SK-N-SH treated with all-trans-retinoic acid at 6 μM for 48 hours (cell line): Measurements from ENCODE around the gene TRPV3.

Experiments used
- ATAC-seq: fragments of 200-7000 bp; cut with Tn5 transposase; 3 replicates; pipeline ENCODE4 v1.9.1; 2020; ENCODE audit warnings: mild to moderate bottlenecking, moderate library complexity
- ARNTL ChIP-seq: fragments of 450-650 bp; formaldehyde crosslinking; IDR thresholded peaks from 2 replicates; pipeline ENCODE4 v1.5.0; 2020; ENCODE audit warnings: low read depth, mild to moderate bottlenecking, moderate library complexity, borderline replicate concordance
- BACH2 ChIP-seq: fragments of 250-450 bp; sonication (Bioruptor Pico); IDR thresholded peaks from 2 replicates; pipeline ENCODE4 v1.9.0; 2021; ENCODE audit warnings: mild to moderate bottlenecking, borderline replicate concordance
- CREB5 ChIP-seq: fragments of 250-450 bp; sonication (Bioruptor Pico); IDR thresholded peaks from 2 replicates; pipeline ENCODE4 v1.5.1; 2020; ENCODE audit warnings: low read depth, mild to moderate bottlenecking, moderate library complexity
- CSDC2 ChIP-seq: fragments of 250-450 bp; sonication (Bioruptor Pico); IDR thresholded peaks from 2 replicates; pipeline ENCODE4 v1.5.0; 2020; ENCODE audit warnings: mild to moderate bottlenecking, moderate library complexity
- CSRNP3 ChIP-seq: fragments of 250-450 bp; sonication (Bioruptor Pico); IDR thresholded peaks from 2 replicates; pipeline ENCODE4 v1.5.1; 2021; ENCODE audit warnings: mild to moderate bottlenecking, moderate library complexity
- ESRRG ChIP-seq: fragments of 250-450 bp; sonication (Bioruptor Pico); IDR thresholded peaks from 2 replicates; pipeline ENCODE4 v1.6.1; 2021; ENCODE audit warnings: mild to moderate bottlenecking
- GLIS3 ChIP-seq: fragments of 250-450 bp; sonication (Bioruptor Pico); IDR thresholded peaks from 2 replicates; pipeline ENCODE4 v1.5.0; 2020; ENCODE audit warnings: mild to moderate bottlenecking, moderate library complexity
- ISL1 ChIP-seq: fragments of 250-450 bp; sonication (Bioruptor Pico); IDR thresholded peaks from 2 replicates; pipeline ENCODE4 v2.1.2; 2022; ENCODE audit warnings: mild to moderate bottlenecking, moderate library complexity
- PATZ1 ChIP-seq: fragments of 250-450 bp; sonication (Bioruptor Pico); IDR thresholded peaks from 2 replicates; pipeline ENCODE4 v1.8.0; 2020; ENCODE audit warnings: mild to moderate bottlenecking, moderate library complexity, borderline replicate concordance
- POU6F1 ChIP-seq: fragments of 250-450 bp; sonication (Bioruptor Pico); IDR thresholded peaks from 2 replicates; pipeline ENCODE4 v1.8.0; 2021; ENCODE audit warnings: low read depth, mild to moderate bottlenecking, moderate library complexity, borderline replicate concordance
- PPARA ChIP-seq: fragments of 250-450 bp; sonication (Bioruptor Pico); IDR thresholded peaks from 2 replicates; pipeline ENCODE4 v1.5.0; 2020; ENCODE audit warnings: mild to moderate bottlenecking, borderline replicate concordance
- RARB ChIP-seq: fragments of 250-450 bp; sonication (Bioruptor Pico); IDR thresholded peaks from 2 replicates; pipeline ENCODE4 v1.8.0; 2021; ENCODE audit warnings: mild to moderate bottlenecking, moderate library complexity
- TCF4 ChIP-seq: fragments of 250-450 bp; sonication (Bioruptor Pico); IDR thresholded peaks from 2 replicates; pipeline ENCODE4 v1.8.0; 2021; ENCODE audit warnings: mild to moderate bottlenecking, moderate library complexity, borderline replicate concordance
- TOX ChIP-seq: fragments of 250-450 bp; sonication (Bioruptor Pico); IDR thresholded peaks from 2 replicates; pipeline ENCODE4 v1.8.0; 2021; ENCODE audit warnings: mild to moderate bottlenecking, moderate library complexity, borderline replicate concordance
- TSHZ2 ChIP-seq: fragments of 250-450 bp; sonication (Bioruptor Pico); IDR thresholded peaks from 2 replicates; pipeline ENCODE4 v1.5.0; 2020; ENCODE audit warnings: mild to moderate bottlenecking, moderate library complexity
- ZC3H10 ChIP-seq: fragments of 250-450 bp; sonication (Bioruptor Pico); IDR thresholded peaks from 2 replicates; pipeline ENCODE4 v1.5.1; 2021; ENCODE audit warnings: mild to moderate bottlenecking, moderate library complexity
- ZFP3 ChIP-seq: fragments of 250-450 bp; sonication (Bioruptor Pico); IDR thresholded peaks from 2 replicates; pipeline ENCODE4 v1.5.0; 2020; ENCODE audit warnings: mild to moderate bottlenecking, moderate library complexity
- ZFP30 ChIP-seq: fragments of 450-650 bp; formaldehyde crosslinking; IDR thresholded peaks from 2 replicates; pipeline ENCODE4 v1.5.0; 2022; ENCODE audit warnings: mild to moderate bottlenecking, moderate library complexity
- ZNF565 ChIP-seq: fragments of 450-650 bp; formaldehyde crosslinking; conservative IDR thresholded peaks from 2 replicates; pipeline ENCODE4 v1.5.0; 2020; ENCODE audit warnings: low read depth, mild to moderate bottlenecking, moderate library complexity
- ZNF8 ChIP-seq: fragments of 450-650 bp; formaldehyde crosslinking; IDR thresholded peaks from 2 replicates; pipeline ENCODE4 v1.5.0; 2020; ENCODE audit warnings: mild to moderate bottlenecking, moderate library complexity

The TRPV3 gene

GRCh38 chr17:3554440-3554839 lies 3.2 kb downstream of the TRPV3 start (continued):
- no peak for TF ChIP-seq CSRNP3 (CRISPR knock-in tag)

- ATAC-seq = no peak
- TF ChIP-seq POU6F1 (CRISPR knock-in tag) = no peak
- no peak for TF ChIP-seq TCF4
- TF ChIP-seq ARNTL = no peak
These were observed 3.9 kb downstream of the TRPV3 start for GRCh38 chr17:3553419-3554401.

GRCh38 chr17:3552916-3553315 lies 4.7 kb downstream of the TRPV3 start:
- TF ChIP-seq PATZ1 (CRISPR knock-in tag) (no peak), ZFP30 (no peak), ESRRG (CRISPR knock-in tag) (no peak), CSDC2 (CRISPR knock-in tag) (no peak), CREB5 (no peak), TOX (no peak), ZC3H10 (CRISPR knock-in tag) (no peak), TCF4 (no peak), ZFP3 (CRISPR knock-in tag) (no peak), PPARA (no peak), RARB (CRISPR knock-in tag) (no peak), ISL1 (CRISPR knock-in tag) (no peak), GLIS3 (no peak), CSRNP3 (CRISPR knock-in tag) (no peak), BACH2 (CRISPR knock-in tag) (no peak), ZNF565 (CRISPR knock-in tag) (no peak), POU6F1 (CRISPR knock-in tag) (no peak), TSHZ2 (CRISPR knock-in tag) (no peak), ZNF8 (CRISPR knock-in tag) (no peak)
- no peak for ATAC-seq
